Activated naive CD4-positive, alpha-beta T cell treated with Interleukin-2 at 50 U/mL for 16 hours (primary cell): ENCODE data around the gene ECE2.

Experiments used
- DNase-seq: peaks from one replicate; pipeline ENCODE4 v3.0.0-alpha.2; 2020

ECE2 gene

DNA sequence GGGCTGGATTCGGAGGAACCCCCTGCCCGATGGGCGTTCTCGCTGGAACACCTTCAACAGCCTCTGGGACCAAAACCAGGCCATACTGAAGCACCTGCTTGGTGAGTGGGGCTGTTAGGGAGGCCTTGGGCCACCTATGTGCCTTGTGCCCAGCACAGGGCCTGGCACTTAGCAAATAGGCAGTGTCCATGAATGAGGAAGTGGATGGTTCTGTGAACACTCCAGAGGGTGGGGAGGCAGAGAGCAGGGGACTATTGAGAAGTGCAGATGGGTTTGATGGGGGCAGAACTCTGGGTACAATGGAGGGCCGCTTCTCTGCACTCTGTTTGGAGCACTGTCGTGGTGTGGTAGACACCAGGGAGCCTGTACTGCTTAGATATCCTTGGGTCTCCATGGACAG, 1.5 kb downstream of the ECE2 start:
- no peak for DNase-seq

DNA sequence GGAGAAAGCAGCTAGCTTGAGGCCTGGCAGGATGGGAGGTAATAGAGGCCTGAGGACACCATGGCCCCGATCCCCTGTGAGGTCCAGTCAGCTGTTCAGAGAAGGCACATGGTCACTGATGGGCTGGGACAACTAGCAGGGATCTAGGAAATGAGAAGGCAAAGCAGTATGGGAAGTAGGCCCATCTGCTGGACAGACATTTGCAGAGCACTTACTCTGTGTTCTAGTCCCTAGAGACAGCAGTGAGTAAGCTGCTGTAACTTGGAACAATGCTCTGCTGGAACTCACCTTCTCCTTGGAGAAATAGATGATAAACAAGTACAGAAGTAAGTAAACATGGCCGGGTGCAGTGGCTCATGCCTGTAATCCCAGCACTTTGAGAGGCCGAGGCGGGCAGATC, 7.1 kb downstream of the ECE2 start:
- DNase-seq: no peak

DNA sequence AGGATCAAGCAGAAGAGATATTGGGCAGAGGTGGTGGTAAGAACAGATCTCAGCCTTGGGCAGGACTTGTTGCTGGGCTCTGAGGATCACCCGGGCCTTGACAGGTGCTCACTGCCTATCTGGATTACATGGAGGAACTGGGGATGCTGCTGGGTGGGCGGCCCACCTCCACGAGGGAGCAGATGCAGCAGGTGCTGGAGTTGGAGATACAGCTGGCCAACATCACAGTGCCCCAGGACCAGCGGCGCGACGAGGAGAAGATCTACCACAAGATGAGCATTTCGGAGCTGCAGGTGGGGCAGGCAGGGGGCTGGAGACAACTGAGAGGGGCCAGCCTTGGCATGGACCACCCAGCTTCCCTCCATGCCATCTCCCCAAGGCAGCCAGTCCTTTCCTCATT, 7.9 kb downstream of the ECE2 start:
- DNase-seq: no peak

DNA sequence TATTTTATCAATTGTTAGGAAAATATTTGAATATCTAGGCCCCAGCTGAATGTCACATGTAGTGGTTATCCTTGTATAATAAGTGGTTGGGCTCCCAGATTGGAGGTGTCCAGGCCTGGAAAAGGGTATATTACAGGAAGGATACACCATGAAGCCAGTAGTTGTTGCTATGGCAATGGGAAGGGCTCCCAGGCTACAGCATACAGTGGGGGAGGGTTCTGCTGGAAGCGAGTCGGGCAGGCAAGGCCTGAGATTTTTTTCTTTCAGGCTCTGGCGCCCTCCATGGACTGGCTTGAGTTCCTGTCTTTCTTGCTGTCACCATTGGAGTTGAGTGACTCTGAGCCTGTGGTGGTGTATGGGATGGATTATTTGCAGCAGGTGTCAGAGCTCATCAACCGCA, 8.9 kb downstream of the ECE2 start:
- DNase-seq: peak; percentile 26

DNA sequence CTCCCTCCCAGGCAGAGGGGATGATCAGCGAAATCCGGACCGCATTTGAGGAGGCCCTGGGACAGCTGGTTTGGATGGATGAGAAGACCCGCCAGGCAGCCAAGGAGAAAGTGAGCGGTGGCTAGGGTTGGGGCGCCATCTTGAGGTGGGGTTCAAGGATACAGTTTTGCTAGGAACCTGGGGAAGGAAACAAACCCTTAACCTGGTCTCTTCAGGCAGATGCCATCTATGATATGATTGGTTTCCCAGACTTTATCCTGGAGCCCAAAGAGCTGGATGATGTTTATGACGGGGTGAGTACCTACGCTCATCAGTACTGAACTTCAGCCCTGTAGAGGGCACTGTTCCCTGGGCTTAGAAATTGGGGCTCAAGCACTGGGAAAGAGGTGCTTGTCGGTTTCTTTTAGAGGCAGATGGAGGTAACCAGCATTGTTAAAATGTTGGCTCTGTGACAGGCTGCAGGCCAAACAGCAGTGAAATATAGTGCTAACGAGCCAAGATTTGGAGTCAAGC, 13.7 kb downstream of the ECE2 start:
- DNase-seq: peak; percentile 70

DNA sequence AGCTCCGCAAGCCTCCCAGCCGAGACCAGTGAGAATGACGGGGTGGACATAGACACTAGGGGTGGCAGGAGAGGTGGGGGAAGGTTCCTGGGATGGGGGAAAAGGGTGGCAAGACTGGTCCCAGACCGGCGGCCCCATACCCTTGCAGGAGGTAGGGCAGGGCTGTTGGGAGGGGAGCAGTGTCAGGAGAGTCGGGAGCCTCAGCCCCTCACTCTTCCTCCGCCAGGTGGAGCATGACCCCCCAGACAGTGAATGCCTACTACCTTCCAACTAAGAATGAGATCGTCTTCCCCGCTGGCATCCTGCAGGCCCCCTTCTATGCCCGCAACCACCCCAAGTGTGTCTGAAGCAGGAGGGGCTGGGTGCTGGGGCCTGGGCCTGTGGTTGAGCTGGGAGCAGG, 14.5 kb downstream of the ECE2 start:
- no peak for DNase-seq

DNA sequence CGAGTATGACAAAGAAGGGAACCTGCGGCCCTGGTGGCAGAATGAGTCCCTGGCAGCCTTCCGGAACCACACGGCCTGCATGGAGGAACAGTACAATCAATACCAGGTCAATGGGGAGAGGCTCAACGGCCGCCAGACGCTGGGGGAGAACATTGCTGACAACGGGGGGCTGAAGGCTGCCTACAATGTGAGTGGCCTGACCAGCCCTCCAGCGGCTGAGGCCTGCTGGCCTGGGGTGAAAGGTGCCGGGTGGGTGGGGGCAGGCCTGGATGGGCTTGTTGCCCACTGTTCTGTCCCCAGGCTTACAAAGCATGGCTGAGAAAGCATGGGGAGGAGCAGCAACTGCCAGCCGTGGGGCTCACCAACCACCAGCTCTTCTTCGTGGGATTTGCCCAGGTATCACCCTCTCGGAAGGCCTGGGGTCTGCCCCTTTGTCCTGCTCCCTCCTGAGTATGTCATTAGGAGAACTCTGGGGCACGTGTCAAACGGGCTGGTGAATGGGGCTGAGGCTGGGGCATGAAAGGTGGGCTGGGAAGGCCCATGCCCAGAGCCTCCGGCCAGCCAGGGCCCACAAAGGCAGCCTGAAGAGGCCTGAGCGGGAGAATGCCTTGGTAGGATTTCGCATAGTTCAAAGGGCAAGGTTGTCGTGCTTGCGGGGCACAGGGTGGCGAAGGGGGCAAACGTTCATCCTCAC, 15.4 kb downstream of the ECE2 start:
- DNase-seq: no peak

DNA sequence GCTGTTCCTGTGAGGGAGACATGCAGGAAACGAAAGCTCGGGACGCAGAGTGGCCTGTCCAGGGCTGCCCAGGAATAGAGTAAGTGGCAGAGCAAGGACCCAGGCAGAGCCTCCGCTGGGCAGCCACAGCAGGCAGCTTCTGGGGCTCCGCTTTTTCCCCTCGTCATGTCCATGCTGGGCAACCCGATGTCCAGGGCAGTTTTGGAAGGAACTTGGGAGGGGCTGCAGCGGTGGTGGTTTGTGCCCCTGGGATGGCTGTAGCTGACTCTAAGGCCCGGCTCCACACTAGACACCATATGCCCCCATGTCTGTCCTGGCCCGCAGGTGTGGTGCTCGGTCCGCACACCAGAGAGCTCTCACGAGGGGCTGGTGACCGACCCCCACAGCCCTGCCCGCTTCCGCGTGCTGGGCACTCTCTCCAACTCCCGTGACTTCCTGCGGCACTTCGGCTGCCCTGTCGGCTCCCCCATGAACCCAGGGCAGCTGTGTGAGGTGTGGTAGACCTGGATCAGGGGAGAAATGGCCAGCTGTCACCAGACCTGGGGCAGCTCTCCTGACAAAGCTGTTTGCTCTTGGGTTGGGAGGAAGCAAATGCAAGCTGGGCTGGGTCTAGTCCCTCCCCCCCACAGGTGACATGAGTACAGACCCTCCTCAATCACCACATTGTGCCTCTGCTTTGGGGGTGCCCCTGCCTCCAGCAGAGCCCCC, 16.1 kb downstream of the ECE2 start:
- DNase-seq: no peak

DNA sequence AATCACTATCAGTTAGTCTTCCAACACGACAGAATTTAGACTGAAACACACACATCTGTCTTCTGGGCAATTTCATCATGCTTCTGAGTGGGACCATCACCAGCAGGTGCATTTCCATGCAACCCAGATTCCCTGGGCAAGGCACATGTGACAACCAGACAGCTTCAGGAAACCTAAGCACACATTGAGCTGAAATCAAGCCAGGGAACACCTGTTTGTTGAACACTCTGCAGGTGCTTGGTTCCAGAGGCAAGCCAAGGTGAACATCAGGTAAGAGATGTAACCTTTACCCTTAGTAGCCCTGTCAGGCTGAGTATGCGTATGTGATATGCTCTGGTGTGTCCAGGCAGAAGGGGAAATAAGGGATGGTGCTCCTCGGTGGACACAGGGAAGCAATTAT, 19.9 kb downstream of the ECE2 start:
- no peak for DNase-seq

DNA sequence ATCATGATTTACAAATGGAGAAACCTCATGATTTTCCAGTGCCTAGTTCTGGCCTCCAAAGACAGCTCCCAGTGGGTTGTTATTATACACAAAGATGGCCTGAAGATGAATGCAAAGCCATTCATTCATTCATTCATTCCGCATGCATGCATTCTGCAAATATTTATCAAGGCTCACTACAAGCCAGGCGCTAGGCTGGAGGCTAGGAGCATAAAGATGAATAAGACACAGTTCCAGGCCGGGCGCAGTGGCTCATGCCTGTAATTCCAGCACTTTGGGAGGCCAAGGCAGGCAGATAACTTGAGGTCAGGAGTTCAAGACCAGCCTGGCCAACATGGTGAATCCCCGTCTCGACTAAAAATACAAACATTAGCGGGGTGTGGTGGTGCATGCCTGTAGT, 20.8 kb downstream of the ECE2 start:
- DNase-seq: no peak

DNA sequence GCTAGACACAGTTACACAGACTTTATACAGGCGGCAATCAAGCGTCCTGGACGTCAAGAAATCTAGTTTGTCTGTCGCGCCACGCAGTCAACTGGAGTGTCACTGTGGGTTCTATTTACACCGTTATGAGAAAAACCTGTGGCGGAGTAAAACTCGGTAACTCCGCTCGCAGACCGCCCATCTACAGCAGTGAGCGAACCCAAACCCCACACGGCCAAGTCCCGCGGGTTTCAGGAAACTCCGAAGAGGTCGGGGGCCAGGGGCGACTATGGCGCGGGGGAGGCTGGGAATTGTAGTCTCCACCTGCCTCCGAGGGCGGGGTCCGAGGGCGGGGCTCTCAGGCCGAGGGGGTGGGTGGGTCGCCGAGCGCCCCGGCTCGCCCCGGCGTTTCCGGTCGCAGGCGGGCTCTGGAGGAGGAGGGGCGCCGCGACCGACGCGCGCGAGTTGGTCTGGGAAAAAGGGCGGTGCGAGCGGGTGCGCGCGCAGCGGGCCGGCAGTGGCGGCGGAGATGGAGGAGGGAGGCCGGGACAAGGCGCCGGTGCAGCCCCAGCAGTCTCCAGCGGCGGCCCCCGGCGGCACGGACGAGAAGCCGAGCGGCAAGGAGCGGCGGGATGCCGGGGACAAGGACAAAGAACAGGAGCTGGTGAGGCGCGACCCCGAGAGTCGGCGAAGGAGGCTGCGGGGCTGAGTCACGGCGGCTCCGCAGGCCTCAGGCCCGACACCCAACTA, 23.1 kb downstream of the ECE2 start, which contains the start of gene PSMD2:
Gene PSMD2 (plus strand): TSS at position 483 of the 729 bp plus-strand sequence. CDS start 26 bp downstream, at position 509.
- peak; percentile 98 for DNase-seq

DNA sequence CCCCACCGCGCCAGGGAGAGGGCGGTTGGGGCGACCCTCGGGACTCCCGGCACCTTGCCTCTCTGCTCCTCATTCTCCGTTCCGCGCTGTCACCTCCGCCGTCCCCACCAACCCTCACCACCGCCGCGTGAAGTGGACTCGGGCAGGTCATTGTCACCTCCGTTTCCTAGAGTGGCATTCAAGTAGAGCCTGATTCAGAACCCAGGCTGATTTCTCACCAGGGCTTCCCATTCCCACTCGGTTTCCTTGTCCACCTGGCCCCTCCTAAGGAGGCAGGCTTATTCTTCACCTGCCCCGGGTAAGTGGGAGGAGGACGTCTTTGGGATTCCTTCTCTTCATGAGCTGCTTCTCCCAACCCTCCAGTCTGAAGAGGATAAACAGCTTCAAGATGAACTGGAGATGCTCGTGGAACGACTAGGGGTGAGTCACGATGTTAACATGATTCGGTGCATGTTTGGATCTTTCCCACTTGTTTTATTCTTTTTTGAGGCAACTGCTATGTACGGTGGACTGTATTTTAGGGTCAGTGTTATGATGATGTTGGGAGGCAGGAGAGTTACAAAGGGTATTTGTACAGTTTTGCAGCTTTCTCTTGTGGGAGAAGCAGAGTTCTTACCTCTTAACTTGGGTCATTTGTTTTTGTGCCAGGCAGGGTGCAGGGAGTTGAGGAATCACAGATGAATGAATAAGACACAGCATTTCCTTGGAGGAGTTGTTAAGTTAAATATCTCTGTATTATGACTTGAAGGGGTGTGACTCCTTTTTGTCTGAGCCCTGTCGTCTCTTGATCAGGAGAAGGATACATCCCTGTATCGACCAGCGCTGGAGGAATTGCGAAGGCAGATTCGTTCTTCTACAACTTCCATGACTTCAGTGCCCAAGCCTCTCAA, 23.9 kb downstream of the ECE2 start:
- no peak for DNase-seq

DNA sequence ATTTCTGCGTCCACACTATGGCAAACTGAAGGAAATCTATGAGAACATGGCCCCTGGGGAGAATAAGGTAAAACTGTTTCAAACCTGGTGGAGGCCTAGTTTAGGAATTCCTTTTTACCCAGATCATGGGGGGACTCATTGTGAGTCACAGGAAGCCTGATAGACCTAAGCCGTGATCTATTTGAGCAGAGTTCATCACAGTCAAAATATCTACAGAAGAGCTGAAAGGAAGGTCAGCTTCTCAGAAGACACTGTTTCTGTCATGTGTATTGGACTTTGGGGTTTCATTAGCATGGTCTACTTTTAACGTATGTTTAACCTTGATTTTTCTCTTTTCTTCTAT, 24.5 kb downstream of the ECE2 start:
- DNase-seq: no peak

DNA sequence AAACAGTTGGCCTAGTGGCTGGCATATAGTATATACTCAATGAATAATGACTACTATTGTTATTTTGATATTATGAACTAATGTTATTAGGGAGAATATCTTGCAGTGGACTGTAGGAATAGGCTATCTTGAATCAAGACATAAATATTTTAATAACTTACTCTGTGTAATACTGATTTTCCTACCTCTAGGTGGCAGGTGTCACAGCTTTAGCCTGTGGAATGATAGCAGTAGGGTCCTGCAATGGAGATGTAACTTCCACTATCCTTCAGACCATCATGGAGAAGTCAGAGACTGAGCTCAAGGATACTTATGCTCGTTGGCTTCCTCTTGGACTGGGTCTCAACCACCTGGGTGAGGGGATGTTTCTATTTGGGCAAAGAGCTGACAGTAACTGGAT, 29.8 kb downstream of the ECE2 start:
- no peak for DNase-seq

DNA sequence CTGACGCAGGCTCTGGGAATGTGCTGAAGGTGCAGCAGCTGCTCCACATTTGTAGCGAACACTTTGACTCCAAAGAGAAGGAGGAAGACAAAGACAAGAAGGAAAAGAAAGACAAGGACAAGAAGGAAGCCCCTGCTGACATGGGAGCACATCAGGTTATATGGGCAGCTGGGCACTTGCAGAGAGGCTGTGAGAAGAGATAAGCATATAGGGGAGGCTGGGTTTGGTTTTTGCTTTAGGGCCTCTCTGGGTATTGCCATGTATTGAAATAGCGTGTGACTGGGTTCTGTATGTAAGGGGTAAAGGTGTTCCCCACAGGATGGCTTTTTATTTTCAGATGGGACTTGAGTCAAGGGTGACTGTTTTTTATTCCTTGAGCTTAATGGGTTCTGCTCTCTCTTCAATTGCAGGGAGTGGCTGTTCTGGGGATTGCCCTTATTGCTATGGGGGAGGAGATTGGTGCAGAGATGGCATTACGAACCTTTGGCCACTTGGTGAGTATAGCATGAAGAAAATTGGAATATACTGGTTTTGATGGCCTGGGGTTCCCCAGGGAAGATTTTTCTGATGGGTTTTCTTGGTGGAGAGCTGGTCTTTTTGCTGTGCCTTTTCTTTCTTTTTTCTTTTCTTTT, 30.6 kb downstream of the ECE2 start:
- DNase-seq: no peak

DNA sequence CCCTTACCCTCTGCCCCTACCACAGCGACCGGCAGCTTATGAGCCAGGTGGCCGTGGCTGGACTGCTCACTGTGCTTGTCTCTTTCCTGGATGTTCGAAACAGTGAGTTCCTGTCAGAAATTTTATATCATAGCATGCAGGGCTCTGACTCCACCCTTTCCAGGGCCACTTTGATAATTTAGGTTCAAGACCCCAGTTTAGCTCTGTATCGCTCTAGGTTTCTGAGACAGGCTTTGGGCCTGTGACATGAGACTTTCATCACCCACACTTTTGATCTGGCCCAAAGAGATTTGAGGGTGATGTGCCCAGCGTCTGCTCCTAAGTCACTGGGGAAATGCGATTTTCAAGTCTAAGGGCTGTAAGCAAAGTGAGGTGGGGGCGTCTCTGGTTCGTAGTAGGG, 32.1 kb downstream of the ECE2 start:
- DNase-seq: no peak

DNA sequence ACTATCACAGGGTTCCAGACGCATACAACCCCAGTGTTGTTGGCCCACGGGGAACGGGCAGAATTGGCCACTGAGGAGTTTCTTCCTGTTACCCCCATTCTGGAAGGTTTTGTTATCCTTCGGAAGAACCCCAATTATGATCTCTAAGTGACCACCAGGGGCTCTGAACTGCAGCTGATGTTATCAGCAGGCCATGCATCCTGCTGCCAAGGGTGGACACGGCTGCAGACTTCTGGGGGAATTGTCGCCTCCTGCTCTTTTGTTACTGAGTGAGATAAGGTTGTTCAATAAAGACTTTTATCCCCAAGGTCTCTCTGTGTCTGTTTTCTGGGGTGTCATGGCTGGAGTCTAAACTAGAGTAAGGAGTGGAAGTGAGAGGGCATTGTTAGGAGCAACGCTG, 32.9 kb downstream of the ECE2 start:
- no peak for DNase-seq

DNA sequence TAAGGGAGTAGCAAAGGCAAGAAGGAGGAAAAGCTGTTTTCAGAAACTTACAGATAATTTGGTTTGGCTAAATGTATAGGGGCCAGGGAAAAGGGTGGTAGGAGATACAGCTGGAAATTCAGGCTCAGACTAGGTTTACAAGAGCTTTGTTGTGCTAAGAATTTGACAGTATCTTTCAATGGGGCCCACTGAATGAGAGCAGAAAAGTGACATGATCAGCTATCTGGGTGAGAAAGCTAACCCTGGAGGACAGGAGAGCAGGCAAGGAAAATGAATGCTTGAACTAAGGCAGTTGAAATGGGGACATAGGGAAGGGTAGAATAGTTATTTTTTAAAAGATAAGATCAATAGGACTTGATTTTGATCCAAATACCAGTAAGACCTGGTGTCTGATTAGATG, 35.8 kb downstream of the ECE2 start:
- DNase-seq: no peak

DNA sequence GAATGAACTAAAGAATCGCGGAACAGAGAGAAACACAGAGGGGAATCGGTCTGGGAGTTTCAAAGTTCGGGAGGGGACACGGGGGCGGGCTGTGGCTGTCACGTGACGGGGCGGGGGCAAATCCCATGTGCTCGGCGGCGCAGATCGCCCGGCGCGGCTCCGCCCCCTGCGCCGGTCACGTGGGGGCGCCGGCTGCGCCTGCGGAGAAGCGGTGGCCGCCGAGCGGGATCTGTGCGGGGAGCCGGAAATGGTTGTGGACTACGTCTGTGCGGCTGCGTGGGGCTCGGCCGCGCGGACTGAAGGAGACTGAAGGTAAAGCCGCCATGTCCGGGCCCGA, 38.5 kb downstream of the ECE2 start, which contains the start of gene EIF4G1:
Gene EIF4G1 (plus strand): TSS at position 244 of the 337 bp plus-strand sequence. CDS start 1,191 bp downstream, outside the sequence.
- peak; percentile 92 for DNase-seq

DNA sequence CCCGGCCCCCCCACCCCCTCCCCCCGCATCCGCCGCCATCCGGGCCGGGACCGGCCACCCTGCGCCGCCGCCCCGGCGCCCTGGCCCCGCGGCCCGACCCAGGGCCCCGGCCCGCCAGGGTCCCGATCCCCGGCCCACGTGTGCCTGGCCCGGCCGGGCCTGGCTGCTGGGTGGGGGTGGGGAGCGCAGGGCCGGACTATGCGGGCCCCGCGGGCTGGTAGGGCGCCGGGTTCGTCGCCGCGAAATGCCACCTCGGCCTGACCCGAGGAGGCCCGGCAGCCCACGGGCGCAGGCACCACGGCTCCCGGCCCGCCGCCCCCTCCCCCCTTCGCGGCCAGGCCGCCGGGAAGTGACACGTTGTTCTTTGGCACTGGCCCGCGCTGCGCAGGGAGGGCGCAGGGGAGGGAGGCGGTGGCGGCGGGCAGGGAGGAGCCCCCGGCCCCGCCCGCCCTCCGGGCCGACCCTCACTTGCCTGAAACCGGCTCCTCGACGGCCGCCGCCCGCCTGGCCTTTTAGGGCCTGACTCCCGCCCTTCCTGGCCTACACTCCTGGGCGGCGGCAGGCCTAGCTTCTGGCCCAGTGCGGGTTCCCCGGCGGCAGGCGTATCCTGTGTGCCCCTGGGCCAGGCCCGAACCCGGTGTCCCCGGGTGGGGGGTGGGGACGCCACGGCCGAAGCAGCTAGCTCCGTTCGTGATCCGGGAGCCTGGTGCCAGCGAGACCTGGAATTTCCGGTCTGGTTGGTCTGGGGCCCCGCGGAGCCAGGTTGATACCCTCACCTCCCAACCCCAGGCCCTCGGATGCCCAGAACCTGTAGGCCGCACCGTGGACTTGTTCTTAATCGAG, 39.1 kb downstream of the ECE2 start:
- DNase-seq: peak; percentile 75

DNA sequence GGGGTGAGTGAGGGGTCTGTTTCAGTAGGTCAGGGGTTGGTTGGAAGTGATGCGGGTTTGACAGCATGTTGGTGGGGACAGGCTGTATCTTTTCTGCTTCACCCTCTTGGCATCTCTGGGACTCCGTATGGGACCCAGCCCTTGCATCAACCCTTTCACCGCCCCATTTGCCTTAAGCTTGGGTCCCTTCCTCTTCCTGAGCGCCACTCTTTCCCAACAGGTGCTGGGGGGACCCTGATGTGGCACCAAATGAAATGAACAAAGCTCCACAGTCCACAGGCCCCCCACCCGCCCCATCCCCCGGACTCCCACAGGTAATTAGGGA, 39.7 kb downstream of the ECE2 start:
- no peak for DNase-seq
